Mesendoderm (in vitro differentiated cells): ENCODE results near the gene PDSS2.

Source experiments
- DNase-seq: peaks from one replicate; pipeline ENCODE4 v3.0.0; 2013
- H2AK5ac ChIP-seq: 2 replicates; pipeline ENCODE4 v1.6.1; 2013; ENCODE audit warnings: low read length, inconsistent platforms
- H2BK120ac ChIP-seq: 2 replicates; pipeline ENCODE4 v1.6.1; 2013; ENCODE audit warnings: low read depth, mild to moderate bottlenecking, low read length, moderate library complexity, mixed read lengths
- H2BK15ac ChIP-seq: replicated peaks from 2 replicates; pipeline ENCODE4 v1.6.1; 2013; ENCODE audit warnings: low read depth, mild to moderate bottlenecking, moderate library complexity
- H2BK5ac ChIP-seq: 2 replicates; pipeline ENCODE4 v1.6.1; 2013; ENCODE audit warnings: low read length, inconsistent platforms
- H3K18ac ChIP-seq: 2 replicates; pipeline ENCODE4 v1.6.1; 2013; ENCODE audit warnings: mild to moderate bottlenecking, low read length, mixed read lengths
- H3K23ac ChIP-seq: one replicate; pipeline ENCODE4 v1.6.1; 2013; ENCODE audit warnings: low read length
- H3K27ac ChIP-seq: 2 replicates; pipeline ENCODE4 v1.5.1; 2013; ENCODE audit warnings: low read depth, mild to moderate bottlenecking, inconsistent platforms, low read length, moderate library complexity
- H3K27me3 ChIP-seq: 2 replicates; pipeline ENCODE4 v1.6.1; 2013; ENCODE audit warnings: low read length, control low read depth, mild to moderate bottlenecking, inconsistent platforms; ENCODE audit not compliant: insufficient read depth, poor library complexity
- H3K36me3 ChIP-seq: 2 replicates; pipeline ENCODE4 v1.6.1; 2013; ENCODE audit warnings: low read length, inconsistent platforms; ENCODE audit not compliant: control insufficient read depth, insufficient read depth
- H3K4ac ChIP-seq: one replicate; pipeline ENCODE4 v1.6.1; 2013; ENCODE audit warnings: low read depth, mild to moderate bottlenecking, low read length, moderate library complexity
- H3K4me1 ChIP-seq: 2 replicates; pipeline ENCODE4 v1.6.1; 2013; ENCODE audit warnings: low read depth, low read length, inconsistent platforms; ENCODE audit not compliant: control insufficient read depth
- H3K4me2 ChIP-seq: 2 replicates; pipeline ENCODE4 v1.6.1; 2013; ENCODE audit warnings: low read length
- H3K4me3 ChIP-seq: 2 replicates; pipeline ENCODE4 v1.5.1; 2013; ENCODE audit warnings: mild to moderate bottlenecking, low read length
- H3K56ac ChIP-seq: one replicate; pipeline ENCODE4 v1.6.1; 2013; ENCODE audit warnings: low read length
- H3K79me1 ChIP-seq: 2 replicates; pipeline ENCODE4 v1.6.1; 2013; ENCODE audit warnings: low read length, inconsistent platforms
- H3K79me2 ChIP-seq: 2 replicates; pipeline ENCODE4 v1.6.1; 2013; ENCODE audit warnings: mild to moderate bottlenecking, low read length; ENCODE audit not compliant: control insufficient read depth, insufficient read depth
- H3K9ac ChIP-seq: 2 replicates; pipeline ENCODE4 v1.6.1; 2013; ENCODE audit warnings: low read length, inconsistent platforms
- H4K5ac ChIP-seq: one replicate; pipeline ENCODE4 v1.6.1; 2013; ENCODE audit warnings: low read length
- H4K8ac ChIP-seq: one replicate; pipeline ENCODE4 v1.6.1; 2013; ENCODE audit warnings: low read depth, mild to moderate bottlenecking, control low read depth, low read length, moderate library complexity
- WGBS: extraction: QIAGEN DNeasy Blood & Tissue Kit; methylation state at CpG from one replicate; pipeline ENCODE4 v1.1.7; 2013; ENCODE audit warnings: low lambda C conversion rate, missing lambda C conversion rate; ENCODE audit not compliant: insufficient coverage; ENCODE audit errors: extremely low coverage; 5-methylcytosine and 5-hydroxymethylcytosine counted together

Gene PDSS2

DNA sequence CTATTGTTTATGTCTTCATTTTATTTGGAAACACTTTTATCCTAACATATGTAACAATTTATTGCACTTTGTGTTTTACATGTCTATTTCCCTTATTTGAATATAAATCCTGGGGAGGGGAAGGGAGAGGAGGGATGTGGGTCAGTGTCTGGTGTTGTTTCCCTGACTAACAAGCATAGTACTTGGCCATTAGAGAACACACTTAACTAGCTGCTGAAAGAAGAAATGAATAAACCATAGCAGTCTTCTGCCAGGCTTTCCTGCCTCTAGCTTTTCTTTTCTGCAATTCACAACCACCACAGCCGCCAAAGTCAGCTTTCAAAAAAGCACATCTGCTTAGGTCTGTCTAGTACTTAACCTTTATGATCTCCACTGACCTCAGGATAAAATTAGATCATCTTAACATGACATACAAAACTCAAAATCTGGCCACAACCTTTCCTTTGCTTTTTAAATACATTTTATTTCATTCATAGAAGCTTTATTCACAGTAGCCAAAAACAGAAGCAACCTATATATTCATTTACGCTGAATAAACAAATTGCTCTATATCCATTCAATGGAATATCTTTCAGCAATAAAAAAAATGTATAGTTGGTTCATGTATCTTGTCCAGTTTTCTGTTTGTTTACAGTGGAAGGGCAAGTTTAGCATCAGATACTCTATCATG lies 16.3 kb downstream of the PDSS2 start:
- no peak overlapping the region for H3K56ac ChIP-seq

DNA sequence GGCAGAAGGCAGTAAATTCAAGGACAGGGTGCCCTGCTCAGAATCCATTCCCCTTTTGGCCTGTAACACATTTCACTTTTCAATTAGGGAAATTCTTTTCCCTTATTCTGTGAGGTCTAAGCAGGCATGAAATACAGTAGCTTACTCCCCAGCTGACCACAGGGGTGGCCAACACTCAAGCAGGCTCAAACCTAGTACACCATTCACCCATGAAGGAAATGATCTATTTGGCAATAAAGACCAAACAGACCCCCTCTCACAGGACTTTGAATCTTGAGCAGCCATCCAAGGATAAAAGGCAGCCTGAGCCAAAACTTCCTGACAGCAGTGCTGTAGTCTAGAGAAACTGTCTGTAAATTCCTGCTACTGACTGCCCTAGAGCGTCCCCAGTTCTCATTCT lies 17.7 kb downstream of the PDSS2 start:
- H4K5ac ChIP-seq: no peak overlapping the region
- no peaks in the 10 kb centered on the region for H3K4me1 ChIP-seq
- H3K23ac ChIP-seq: no peak overlapping the region
- H3K36me3 ChIP-seq: no peaks in the 10 kb centered on the region
- H3K56ac ChIP-seq: no peak overlapping the region
- H3K79me2 ChIP-seq: no peaks in the 10 kb centered on the region
- no peak overlapping the region for H2BK5ac ChIP-seq
- no peak overlapping the region for H3K18ac ChIP-seq
- H3K27me3 ChIP-seq: no peaks in the 10 kb centered on the region
- H3K79me1 ChIP-seq: no peaks in the 10 kb centered on the region
- no peak overlapping the region for H3K4me2 ChIP-seq
- no CpG with 5 or more reads among the region's 1 CpG for WGBS
- no peak overlapping the region for H3K27ac ChIP-seq
- H4K8ac ChIP-seq: no peak overlapping the region
- H3K4ac ChIP-seq: no peak overlapping the region
- no peak for DNase-seq
- H2AK5ac ChIP-seq: no peak overlapping the region
- H2BK15ac ChIP-seq: no peak overlapping the region
- H2BK120ac ChIP-seq: no peak overlapping the region
- no peak overlapping the region for H3K9ac ChIP-seq
- H3K4me3 ChIP-seq: no peak overlapping the region

More for the DNA sequence above, 16.3 kb downstream of the PDSS2 start:
- Histone ChIP-seq H3K4me1 (no peaks in the 10 kb centered on the region), H3K36me3 (no peaks in the 10 kb centered on the region), H2BK15ac (no peak overlapping the region), H4K5ac (no peak overlapping the region), H3K9ac (no peak overlapping the region), H3K4ac (no peak overlapping the region), H3K18ac (no peak overlapping the region), H3K27ac (no peak overlapping the region), H3K79me2 (no peaks in the 10 kb centered on the region), H3K4me2 (no peak overlapping the region), H3K79me1 (no peaks in the 10 kb centered on the region), H3K23ac (no peak overlapping the region), H4K8ac (no peak overlapping the region), H2BK120ac (no peak overlapping the region), H2BK5ac (no peak overlapping the region), H3K4me3 (no peak overlapping the region), H3K27me3 (no peaks in the 10 kb centered on the region), H2AK5ac (no peak overlapping the region)
- WGBS: no CpG with 5 or more reads among the region's 2 CpGs
- no peak for DNase-seq

DNA sequence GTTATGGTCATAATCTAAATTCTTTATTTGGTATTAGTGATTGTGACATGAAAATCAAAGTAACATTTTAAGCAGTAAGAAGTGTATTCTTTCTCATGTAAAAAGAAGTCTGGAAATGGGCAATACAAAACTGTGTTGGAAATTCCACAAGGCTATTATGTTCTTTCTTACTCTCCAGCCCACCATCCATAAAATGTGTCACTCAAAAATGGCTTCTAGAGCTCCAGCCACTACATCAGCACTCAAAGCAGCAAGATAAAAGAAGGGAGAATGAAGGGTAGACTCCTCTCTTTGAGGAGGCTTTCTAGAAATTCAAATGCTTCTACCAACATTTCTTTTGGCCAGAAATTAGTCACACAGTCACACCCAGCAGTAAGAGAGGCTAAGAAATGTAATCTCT lies 18.4 kb downstream of the PDSS2 start:
- no peaks in the 10 kb centered on the region for H3K36me3 ChIP-seq
- H2BK120ac ChIP-seq: no peak overlapping the region
- no peak overlapping the region for H3K18ac ChIP-seq
- no peak overlapping the region for H2AK5ac ChIP-seq
- H3K4me2 ChIP-seq: no peak overlapping the region
- H3K27ac ChIP-seq: no peak overlapping the region
- H3K23ac ChIP-seq: no peak overlapping the region
- H4K5ac ChIP-seq: no peak overlapping the region
- no peak overlapping the region for H3K4me3 ChIP-seq
- H3K27me3 ChIP-seq: no peaks in the 10 kb centered on the region
- no peak overlapping the region for H2BK15ac ChIP-seq
- no peak overlapping the region for H3K9ac ChIP-seq
- H3K4me1 ChIP-seq: no peaks in the 10 kb centered on the region
- H3K4ac ChIP-seq: no peak overlapping the region
- DNase-seq: no peak
- no peak overlapping the region for H4K8ac ChIP-seq
- no peaks in the 10 kb centered on the region for H3K79me2 ChIP-seq
- H2BK5ac ChIP-seq: no peak overlapping the region
- no peaks in the 10 kb centered on the region for H3K79me1 ChIP-seq
- no peak overlapping the region for H3K56ac ChIP-seq

DNA sequence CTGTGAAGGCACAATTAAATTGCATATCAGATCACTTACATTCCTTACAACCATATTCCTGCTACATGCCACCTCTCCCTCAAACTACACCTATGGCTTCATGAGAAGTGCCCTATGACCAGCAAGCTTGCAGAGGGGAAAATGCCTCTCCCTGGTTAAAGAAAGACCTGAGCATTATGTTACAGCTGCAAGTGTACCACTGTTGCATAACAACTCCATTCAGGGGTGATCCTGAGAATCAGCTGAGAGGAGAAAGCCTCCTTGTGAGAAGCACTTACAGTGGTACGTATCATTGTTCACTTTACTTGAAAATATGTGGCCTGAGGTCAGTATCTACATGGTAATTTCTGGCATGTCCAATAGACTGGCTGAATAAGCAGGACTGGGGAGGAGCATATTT lies 20.0 kb downstream of the PDSS2 start:
- WGBS: no CpG with 5 or more reads among the region's 1 CpG
- no peak overlapping the region for H3K23ac ChIP-seq
- H2AK5ac ChIP-seq: no peak overlapping the region
- no peak overlapping the region for H3K18ac ChIP-seq
- no peak for DNase-seq
- no peak overlapping the region for H3K4me3 ChIP-seq
- H3K4me1 ChIP-seq: no peaks in the 10 kb centered on the region
- H4K5ac ChIP-seq: no peak overlapping the region
- H2BK5ac ChIP-seq: no peak overlapping the region
- H3K36me3 ChIP-seq: no peaks in the 10 kb centered on the region
- no peak overlapping the region for H3K9ac ChIP-seq
- no peaks in the 10 kb centered on the region for H3K79me2 ChIP-seq
- no peak overlapping the region for H2BK15ac ChIP-seq
- H2BK120ac ChIP-seq: no peak overlapping the region
- no peak overlapping the region for H3K4ac ChIP-seq
- no peak overlapping the region for H3K56ac ChIP-seq
- no peaks in the 10 kb centered on the region for H3K79me1 ChIP-seq
- no peaks in the 10 kb centered on the region for H3K27me3 ChIP-seq
- no peak overlapping the region for H4K8ac ChIP-seq
- H3K27ac ChIP-seq: no peak overlapping the region
- no peak overlapping the region for H3K4me2 ChIP-seq

DNA sequence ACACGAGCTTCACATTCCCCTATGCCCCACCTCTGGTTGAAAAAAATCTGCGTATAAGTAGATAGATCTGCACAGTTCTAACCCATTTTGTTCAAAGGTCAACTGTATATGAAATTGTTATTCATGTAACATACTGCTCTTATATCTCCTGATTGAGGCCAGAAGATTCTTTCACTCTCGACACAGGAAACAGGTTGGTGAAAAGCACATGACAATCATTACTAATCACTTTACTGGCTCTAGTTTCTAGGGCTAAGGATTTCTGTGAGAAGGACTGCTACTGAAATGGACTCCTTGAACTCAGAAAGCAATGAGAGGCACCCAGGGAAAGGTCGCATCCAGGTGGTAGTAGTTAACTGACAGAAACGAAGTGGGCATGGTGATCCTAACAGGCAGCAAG lies 21.7 kb downstream of the PDSS2 start:
- no peak overlapping the region for H3K27ac ChIP-seq
- no peak overlapping the region for H2BK15ac ChIP-seq
- no peak overlapping the region for H4K8ac ChIP-seq
- no peaks in the 10 kb centered on the region for H3K79me1 ChIP-seq
- H2BK5ac ChIP-seq: no peak overlapping the region
- no peak overlapping the region for H3K56ac ChIP-seq
- no peak for DNase-seq
- H3K4me1 ChIP-seq: no peaks in the 10 kb centered on the region
- H3K9ac ChIP-seq: no peak overlapping the region
- H3K18ac ChIP-seq: no peak overlapping the region
- H3K4me3 ChIP-seq: no peak overlapping the region
- H3K27me3 ChIP-seq: no peaks in the 10 kb centered on the region
- WGBS: no CpG with 5 or more reads among the region's 5 CpGs
- H2BK120ac ChIP-seq: no peak overlapping the region
- H4K5ac ChIP-seq: no peak overlapping the region
- H2AK5ac ChIP-seq: no peak overlapping the region
- H3K4me2 ChIP-seq: no peak overlapping the region
- no peaks in the 10 kb centered on the region for H3K79me2 ChIP-seq
- H3K4ac ChIP-seq: no peak overlapping the region
- H3K36me3 ChIP-seq: no peaks in the 10 kb centered on the region
- no peak overlapping the region for H3K23ac ChIP-seq

DNA sequence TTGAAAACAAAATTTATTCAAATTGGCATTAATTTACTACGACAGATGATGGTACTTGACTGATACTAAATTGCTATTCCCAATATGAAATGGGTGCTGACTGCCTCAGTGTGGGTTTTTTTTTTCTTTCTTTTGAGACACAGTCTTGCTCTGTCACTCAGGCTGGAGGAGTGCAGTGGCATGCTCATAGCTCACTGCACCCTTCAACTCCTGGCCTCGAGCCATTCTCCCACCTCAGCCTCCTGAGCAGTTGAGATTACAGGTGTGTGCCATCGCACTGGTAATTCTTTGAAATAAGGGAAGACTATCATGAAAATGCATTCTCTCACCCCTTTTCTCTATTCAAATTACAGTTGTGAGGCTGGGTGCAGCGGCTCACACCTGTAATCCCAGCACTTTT lies 22.5 kb downstream of the PDSS2 start:
- no peak overlapping the region for H3K4me3 ChIP-seq
- H3K79me2 ChIP-seq: no peaks in the 10 kb centered on the region
- no peak overlapping the region for H3K23ac ChIP-seq
- no peak overlapping the region for H3K56ac ChIP-seq
- H2AK5ac ChIP-seq: no peak overlapping the region
- H3K36me3 ChIP-seq: no peaks in the 10 kb centered on the region
- H4K8ac ChIP-seq: no peak overlapping the region
- H4K5ac ChIP-seq: no peak overlapping the region
- H3K9ac ChIP-seq: no peak overlapping the region
- H3K4ac ChIP-seq: no peak overlapping the region
- DNase-seq: no peak
- H3K18ac ChIP-seq: no peak overlapping the region
- H3K4me2 ChIP-seq: no peak overlapping the region
- H2BK120ac ChIP-seq: no peak overlapping the region
- H2BK5ac ChIP-seq: no peak overlapping the region
- no peak overlapping the region for H2BK15ac ChIP-seq
- H3K27me3 ChIP-seq: no peaks in the 10 kb centered on the region
- no CpG with 5 or more reads among the region's 4 CpGs for WGBS
- H3K4me1 ChIP-seq: no peaks in the 10 kb centered on the region
- H3K27ac ChIP-seq: no peak overlapping the region
- no peaks in the 10 kb centered on the region for H3K79me1 ChIP-seq
